NCI-H526 (cell line): ENCODE results near the gene MAN2A2.
"Not testable (repeated sequence)": the region's sequence is repeated elsewhere in the genome, so short reads cannot be mapped to it uniquely, and the experiment has no call there.

Source experiments
- DNase-seq, 2 experiments: peaks; one replicate each; lab custom pipeline; 2025; lab: John Stamatoyannopoulos, UW

The MAN2A2 gene

DNA sequence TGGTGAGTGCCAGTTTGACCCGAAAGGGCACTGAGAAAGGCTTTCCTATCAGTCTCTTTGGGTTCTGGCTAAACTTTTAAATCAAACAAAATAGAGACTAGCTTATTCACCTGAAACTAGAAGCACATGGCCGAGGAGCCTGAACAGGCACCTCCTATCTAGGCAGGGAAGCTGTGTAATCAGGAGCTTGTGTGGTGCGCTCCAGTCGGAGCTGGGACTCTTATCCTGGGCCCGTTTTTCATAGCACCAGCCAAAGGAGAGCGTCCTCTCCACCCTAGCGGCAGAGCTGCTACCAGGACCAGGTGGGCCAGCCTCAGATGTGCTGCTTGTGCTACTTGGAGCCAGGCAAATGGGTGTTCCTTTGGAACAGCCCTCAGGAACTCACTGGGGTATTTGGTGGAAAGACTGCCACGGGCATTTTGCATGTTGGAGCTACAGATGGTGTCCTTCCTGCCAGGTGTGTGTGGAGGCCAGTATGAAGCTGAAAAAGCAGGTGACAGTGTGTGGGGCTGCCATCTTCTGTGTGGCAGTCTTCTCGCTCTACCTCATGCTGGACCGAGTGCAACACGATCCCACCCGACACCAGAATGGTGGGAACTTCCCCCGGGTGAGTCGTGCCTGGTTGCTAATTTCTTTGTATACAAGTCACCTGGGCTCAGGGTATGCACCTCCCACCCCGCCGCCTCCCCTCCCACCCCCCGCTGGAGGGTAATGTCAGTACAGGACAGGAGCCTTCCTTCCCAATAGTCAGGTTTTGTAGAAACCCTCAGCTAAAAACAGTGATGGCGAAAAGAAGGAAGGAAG, 833 bp downstream of the MAN2A2 start:
- peak; percentile 92 for DNase-seq

DNA sequence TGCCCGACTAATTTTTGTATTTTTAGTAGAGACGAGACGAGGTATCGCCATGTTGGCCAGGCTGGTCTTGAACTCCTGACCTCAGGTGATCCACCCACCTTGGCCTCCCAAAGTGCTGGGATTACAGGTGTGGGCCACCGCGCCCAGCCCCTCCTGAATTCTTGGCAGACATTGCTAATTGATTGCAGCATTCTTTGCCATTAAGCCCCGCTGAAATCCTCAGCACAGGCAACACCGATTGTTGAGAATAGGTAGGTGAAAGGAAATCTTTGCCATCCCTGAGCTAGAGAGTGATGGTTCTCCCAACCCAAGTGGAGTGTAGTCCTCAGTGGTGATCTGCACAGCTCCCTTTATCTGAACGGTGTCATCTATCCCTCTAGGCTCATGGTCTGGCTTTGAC, 1.6 kb downstream of the MAN2A2 start:
- DNase-seq, result no peak

DNA sequence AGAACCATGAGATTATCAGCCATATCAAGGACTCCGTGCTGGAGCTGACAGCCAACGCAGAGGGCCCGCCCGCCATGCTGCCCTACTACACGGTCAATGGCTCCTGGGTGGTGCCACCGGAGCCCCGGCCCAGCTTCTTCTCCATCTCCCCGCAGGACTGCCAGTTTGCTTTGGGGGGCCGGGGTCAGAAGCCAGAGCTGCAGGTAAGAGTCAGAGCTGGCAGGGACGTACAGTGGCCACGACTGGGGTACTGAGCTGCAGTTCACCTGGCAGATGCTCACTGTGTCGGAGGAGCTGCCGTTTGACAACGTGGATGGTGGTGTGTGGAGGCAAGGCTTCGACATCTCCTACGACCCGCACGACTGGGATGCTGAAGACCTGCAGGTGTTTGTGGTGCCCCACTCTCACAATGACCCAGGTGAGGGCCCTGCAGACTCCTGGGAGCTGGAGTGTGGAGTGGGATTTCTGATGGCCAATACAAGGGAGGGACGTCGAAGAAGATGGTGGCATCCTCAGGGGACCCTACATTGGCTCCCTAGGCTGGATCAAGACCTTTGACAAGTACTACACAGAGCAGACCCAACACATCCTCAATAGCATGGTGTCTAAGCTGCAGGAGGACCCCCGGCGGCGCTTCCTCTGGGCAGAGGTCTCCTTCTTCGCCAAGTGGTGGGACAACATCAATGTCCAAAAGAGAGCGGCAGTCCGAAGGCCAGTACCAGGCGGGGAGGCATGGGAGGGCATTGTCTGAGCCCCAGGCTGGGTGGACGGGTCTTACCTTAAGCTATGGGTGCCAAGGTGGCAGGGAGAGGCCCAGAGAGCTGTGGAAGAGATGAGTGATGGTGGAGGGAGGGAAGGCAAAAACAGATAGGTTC, 2.4 kb downstream of the MAN2A2 start:
- DNase-seq, result no peak

DNA sequence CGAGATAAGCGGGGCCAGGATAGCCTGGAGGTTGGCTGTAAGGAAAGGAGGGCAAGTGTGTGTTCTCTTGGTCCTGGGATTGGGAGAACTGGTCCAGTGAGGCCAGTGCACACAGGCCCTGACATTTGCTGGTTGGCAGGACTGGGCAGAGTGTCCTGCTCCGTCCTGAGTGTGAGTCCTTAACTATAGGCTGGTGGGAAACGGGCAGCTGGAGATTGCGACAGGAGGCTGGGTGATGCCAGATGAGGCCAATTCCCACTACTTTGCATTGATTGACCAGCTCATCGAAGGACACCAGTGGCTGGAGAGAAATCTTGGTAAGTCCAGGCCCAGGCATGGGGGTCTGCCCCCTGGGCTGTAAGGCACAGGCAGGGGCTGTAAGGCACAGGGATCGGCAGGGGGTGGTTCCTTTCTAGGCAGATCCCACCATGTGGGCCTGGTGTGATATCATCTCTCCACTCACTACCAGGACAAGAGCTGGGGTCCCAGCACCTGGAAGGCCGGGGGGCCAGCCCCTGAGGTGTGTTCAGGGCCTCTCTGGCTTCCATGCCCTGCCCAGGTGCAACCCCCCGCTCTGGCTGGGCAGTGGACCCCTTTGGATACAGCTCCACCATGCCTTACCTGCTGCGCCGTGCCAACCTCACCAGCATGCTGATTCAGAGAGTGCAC, 3.2 kb downstream of the MAN2A2 start:
- DNase-seq, result no peak

DNA sequence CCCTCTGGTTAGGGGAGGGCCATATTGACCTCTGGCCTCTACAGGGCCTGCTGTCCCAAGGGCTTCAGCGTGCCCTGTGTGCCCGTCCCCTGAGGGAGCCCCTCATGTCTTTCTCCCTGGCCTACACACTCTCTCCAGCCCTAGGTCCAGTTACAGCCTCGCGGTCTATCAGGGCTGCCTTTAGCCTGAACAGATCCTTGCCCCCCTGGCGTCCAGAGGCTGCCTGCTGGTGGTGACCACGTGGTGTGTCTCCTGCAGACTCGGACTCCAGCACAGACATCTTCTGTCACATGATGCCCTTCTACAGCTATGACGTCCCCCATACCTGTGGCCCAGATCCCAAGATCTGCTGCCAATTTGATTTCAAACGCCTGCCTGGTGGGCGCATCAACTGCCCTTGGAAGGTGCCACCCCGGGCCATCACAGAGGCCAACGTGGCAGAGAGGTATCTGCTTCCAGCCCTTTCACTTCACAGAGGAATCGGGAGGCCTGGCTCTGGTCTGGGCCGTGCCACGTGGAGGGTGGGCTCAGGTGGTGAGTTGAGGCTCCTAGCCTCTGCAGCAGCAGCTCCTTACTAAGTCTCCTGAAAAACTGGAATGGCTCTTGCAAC, 4.1 kb downstream of the MAN2A2 start:
- no peak for DNase-seq

DNA sequence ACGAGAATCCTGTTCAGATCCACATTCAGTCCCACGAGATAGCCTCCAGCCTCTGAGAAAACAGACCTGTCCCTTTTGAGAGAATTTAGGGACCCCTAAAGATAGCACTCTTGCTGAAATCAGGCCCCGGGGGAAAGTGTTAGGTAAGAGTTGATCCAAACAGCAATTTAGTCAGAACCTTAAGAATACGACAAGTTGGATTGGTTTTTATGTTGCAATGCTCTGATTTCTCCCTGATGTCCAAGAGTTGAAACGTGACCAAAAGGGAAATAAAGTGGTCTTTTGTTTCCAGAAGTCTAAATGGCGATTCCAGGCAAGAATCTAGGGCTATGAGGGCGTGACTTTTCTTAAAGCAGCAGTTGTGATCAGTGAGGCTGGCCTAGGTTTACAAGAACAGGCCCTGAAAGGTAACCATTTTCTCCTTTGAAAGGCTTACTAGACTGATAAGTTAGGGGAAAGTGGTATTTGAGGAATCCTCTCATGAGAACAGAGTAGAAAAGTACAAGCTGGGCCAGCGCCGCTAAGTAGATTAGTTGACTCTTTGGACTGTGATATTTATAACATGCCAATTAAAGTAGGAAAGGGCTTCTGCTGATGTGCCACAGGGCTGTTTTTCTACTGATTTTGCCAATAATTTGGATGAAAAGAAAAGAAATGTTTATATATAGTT, 4.9 kb downstream of the MAN2A2 start:
- DNase-seq, result no peak

DNA sequence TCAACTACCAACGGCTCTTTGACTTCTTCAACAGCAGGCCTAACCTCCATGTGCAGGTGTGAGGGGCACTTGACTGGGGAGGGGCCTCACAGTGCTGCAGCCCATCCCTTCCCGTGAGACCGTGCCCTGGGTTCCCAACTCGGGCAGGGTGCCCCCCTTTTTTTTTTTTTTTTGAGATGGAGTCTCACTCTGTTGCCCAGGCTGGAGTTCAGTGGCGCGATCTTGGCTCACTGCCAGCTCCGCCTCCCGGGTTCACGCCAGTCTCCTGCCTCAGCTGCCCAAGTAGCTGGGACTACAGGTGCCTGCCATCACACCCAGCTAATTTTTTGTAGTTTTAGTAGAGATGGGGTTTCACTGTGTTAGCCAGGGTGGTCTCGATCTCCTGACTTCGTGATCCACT, 6.3 kb downstream of the MAN2A2 start:
- DNase-seq, result not testable (repeated sequence)

DNA sequence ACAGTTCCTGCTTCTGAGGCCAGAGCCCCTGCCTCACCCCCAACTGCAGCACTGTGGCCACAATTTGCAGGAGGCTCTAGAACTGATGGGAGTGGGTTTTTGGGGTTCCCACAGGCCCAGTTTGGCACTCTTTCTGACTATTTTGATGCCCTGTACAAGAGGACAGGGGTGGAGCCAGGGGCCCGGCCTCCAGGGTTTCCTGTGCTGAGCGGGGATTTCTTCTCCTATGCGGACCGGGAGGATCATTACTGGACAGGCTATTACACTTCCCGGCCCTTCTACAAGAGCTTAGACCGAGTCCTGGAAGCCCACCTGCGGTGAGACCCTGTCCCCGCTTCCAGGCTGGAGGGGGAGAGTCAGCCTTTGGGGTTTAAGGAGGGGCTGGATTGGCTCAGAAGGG, 6.9 kb downstream of the MAN2A2 start:
- DNase-seq, result no peak

DNA sequence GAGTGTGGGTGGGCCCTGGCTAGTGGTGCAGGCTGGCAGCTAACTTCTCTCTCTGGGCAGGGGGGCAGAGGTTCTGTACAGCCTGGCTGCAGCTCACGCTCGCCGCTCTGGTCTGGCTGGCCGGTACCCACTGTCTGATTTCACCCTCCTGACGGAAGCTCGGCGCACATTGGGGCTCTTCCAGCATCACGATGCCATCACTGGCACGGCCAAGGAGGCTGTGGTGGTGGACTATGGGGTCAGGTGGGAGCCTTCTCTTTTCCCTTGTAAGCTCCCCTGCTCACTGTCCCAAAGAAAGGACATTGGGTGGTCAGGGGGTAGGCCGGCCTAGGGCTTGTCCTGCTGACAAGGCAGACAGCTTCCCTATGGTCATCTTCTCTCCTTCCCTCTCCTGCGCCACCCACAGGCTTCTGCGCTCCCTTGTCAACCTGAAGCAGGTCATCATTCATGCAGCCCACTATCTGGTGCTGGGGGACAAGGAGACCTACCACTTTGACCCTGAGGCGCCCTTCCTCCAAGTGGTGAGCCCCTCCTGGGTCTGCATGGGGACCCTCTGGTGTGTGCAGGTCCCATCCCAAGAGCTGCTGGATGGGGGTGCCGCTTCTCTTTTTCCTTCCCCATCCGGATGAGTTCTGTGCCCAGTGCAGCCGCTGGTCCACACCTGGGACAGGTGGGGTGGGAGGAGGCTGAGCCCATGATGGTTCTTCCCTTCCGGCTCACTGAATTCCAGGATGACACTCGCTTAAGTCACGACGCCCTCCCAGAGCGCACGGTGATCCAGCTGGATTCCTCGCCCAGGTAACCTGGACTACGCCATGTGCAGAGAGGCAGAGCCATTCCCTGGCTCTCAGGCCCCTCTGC, 7.6 kb downstream of the MAN2A2 start:
- DNase-seq, result no peak

DNA sequence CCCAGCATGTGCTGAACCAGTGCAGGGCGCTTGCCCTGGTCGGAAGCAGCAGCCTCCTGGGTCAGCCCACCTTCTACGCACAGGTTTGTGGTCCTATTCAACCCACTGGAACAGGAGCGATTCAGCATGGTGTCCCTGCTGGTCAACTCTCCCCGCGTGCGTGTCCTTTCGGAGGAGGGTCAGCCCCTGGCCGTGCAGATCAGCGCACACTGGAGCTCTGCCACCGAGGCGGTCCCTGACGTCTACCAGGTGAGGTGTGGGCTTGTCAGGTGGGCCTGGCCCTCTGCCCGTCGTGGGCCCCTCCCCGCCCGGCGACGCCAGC, 8.2 kb downstream of the MAN2A2 start:
- no peak for DNase-seq

DNA sequence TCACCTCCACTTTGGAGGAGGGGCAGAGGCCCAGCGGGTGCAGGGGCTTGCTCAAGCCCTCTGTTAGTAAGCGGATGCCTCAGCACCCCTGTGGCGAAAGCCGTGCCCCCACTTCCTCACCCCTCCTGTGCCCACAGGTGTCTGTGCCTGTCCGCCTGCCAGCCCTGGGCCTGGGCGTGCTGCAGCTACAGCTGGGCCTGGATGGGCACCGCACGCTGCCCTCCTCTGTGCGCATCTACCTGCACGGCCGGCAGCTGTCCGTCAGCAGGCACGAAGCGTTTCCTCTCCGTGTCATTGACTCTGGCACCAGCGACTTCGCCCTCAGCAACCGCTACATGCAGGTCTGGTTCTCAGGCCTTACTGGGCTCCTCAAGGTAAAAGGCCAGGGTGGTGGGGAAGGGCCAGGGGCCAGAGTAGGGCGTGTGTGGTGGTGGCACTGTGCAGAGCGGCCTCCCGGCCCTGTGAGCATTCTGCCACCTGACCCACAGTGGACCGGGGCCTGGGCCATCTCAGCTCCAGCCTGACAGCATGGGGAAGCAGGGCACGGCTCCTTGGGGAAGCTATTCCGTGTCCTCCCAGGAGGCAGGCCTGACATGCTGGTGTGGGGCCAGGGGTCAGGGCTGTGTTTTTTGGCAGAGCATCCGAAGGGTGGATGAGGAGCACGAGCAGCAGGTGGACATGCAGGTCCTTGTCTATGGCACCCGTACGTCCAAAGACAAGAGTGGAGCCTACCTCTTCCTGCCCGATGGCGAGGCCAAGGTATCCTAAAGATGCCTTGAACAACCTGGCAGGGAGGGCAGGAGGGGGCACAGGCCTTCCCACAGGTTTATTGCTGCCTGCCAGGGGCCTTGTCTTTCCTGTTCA, 9.0 kb downstream of the MAN2A2 start:
- no peak for DNase-seq

DNA sequence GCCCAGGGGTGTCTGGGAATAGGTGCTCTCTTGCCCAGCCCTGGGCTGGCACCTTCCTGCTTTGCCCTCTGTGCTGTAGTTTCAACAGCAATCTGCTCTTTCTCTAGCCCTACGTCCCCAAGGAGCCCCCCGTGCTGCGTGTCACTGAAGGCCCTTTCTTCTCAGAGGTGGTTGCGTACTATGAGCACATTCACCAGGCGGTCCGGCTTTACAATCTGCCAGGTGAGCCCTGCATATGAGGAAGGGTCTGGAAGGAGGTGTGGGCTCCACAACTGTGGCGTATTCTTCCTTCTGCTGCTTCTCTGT, 9.6 kb downstream of the MAN2A2 start:
- no peak for DNase-seq

DNA sequence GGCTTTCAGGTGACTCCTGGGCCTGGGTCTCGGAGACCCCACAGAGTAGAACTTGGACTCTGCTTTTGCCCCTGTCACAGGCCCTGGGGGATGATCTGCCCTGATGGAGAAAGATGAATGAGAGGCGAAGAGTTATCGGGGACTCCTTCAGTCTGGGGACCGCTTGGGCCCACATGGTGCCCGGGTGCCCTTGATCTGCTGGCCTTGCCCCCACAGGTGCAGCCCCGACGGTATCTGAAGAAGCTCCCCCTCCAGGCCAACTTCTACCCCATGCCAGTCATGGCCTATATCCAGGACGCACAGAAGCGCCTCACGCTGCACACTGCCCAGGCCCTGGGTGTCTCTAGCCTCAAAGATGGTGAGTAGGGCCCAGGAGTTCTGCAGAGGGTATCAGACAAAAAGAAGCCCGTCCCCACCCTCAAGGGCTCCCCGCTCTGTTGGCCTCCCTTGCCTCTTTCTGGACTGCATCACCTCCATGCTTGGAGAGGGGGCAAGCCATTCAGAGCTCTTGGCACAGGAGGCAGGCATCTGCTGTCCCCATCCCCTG, 10.4 kb downstream of the MAN2A2 start:
- DNase-seq, result no peak

DNA sequence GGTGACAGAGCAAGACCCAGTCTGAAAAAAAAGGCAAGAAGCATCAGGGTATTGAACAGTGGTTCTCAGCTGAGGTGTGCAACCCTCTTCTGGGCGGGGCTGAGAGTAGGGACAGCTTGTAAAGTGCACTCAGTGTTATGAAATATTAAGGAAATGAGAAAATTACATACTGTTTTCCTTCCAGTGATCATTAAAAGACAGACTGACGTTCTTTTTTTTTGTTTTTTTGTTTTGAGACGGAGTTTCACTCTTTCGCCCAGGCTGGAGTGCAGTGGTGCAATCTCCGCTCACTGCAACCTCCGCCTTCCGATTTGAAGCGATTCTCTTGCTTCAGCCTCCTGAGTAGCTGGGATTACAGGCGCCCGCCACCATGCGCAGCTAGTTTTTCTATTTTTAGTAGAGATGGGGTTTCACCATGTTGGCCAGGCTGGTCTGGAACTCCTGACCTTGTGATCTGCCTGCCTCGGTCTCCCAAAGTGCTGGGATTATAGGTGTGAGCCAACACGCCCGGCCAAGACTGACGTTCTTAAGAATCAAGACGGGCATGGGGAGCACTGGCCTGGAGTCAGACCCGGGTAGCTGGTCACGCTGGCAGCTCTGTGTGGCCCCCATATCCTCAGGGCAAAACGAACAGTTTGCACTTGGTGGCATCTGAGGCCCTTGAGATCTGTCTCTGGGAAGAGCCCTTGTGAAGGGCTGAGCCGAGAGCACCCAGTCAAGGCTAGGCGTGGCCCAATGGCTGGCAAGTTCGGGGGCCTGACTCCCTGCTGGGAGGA, 11.4 kb downstream of the MAN2A2 start:
- no peak for DNase-seq

DNA sequence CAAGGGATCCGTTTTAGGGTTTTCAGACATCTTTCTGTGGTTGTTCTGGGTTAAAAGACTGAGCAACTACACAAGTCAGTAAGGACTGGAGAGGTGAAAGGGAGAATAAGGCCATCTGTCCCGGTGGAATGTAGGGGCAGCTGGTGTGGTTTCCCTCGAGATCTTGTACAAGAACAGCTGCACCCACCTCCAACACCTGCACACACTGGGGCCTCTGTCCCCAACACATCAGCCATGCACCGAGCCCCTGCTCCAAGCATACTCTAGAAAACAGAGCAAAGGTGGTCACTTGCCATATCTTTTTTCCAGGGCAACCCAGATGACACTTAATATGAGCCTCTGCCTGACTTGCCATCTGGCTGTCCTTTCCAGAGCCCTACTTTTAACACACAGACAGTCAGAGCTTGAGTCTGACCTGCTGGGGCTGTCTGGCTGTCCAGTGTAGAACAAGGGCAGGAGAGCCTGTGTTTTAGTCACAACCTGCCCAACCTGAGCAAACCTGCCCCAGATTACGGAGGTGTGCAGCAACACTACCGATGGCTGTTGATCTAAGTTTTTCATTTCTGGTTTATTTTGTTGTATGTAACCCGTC, 12.2 kb downstream of the MAN2A2 start:
- no peak for DNase-seq

DNA sequence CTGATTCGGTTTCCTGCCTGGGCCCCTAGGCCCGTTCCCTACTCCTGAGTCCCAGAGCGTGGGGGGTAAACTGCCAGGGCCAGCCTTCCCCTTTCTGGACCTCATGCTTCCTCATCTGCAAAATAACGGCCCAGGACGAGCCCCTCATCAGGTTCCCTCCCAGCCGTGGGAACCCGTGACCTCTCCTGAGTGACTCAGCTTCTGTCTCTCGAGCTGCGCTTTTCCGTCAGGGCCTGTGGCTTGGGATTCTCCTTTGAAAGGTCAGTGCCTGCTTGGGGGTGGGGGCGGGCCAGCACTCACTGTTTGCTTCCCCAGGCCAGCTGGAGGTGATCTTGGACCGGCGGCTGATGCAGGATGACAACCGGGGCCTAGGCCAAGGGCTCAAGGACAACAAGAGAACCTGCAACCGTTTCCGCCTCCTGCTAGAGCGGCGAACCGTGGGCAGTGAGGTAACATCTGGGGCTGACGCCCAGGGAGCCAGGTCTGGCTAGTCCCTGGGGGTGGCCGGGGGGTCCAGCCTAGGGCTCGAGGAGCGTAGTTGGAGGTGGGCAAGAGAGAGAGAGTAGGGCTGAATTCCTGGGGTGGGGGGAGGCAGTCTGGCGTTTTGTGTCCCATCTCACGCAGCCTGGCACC, 12.8 kb downstream of the MAN2A2 start:
- DNase-seq, result no peak

DNA sequence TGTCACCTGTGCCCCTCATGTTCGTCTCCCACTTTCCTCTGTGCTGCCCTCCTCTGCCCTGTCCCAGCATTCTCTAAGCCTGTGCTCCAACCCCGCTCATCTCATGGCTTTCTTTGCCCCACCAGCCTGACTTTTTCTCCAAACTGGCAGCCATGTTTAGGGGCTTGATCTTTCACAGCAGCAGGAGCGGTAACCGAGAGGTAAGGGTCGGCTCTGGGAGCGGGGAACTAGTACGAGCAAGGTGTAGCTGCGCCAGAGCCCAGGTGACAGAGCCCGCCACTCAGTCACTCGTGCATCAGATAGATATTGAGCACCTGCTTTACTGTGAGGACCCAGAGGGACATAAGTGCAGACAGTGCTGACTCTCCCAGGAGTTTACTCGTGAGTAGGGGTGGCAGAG, 13.4 kb downstream of the MAN2A2 start:
- DNase-seq, result no peak

DNA sequence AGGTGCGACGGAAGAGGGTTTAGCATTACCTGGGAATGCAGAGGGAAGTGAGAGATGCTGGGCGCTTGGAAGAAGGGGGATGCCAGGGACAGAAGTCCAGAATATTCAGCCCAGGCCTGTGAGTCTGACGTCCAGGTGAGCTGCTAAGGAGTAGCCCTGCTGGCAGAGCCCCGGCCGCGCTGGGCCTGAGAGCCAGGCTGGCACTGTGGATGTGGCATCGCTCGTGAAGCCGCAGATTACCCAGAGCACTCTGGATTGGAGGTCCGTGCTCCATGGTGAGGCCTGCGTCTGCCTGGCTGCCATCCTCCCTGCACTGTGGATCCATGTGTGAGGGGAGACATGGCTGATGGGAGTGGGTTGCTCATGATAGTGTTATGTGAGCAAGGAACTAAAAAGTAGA, 14.5 kb downstream of the MAN2A2 start:
- DNase-seq, result no peak
